Measurements from ENCODE around the gene PGBD5.

The PGBD5 gene

GRCh38 chr1:230287674-230288315, 138.3 kb downstream of the PGBD5 start:
- H3K36me3 ChIP-seq (ENCODE audit: control insufficient read depth in 4 of 4, insufficient read depth in 4 of 4, low read length in 3 of 4) = peaks cover 0 to 6% (median under 1%) of the 10 kb centered on the region in 4 experiments
- POLR2A ChIA-PET = no interaction called here
- H3K27me3 ChIP-seq (replicated peaks in 2 of 5; ENCODE audit: control insufficient read depth in 4 of 5, insufficient read depth in 5 of 5, low read length in 4 of 5) = no peaks in the 10 kb centered on the region
- no peak overlapping the region for H3K4me3 ChIP-seq (ENCODE audit: control insufficient read depth in 1 of 7, extremely low read depth in 1 of 7, insufficient read depth in 4 of 7, low read depth in 2 of 7, low read length in 6 of 7)
- DNase-seq = no peak
- no peaks in the 10 kb centered on the region for H3K9me3 ChIP-seq (ENCODE audit: control extremely low read depth in 1 of 5, control insufficient read depth in 4 of 5, insufficient read depth in 2 of 5, low read depth in 1 of 5, low read length in 4 of 5)
- peaks cover 0 to 19% (median 17%) of the 10 kb centered on the region in 4 experiments for H3K4me1 ChIP-seq (ENCODE audit: control extremely low read depth in 1 of 4, control insufficient read depth in 4 of 4, insufficient read depth in 4 of 4, low read length in 3 of 4)
- CTCF ChIA-PET = interaction anchor here (1.2 kb wide), 2 partner anchors 8 to 13 kb away, joined by 3 to 4 read pairs; no protein-coding TSS in a partner anchor
- no peak overlapping the region for H3K27ac ChIP-seq (ENCODE audit: insufficient read depth in 1 of 2, low read depth in 1 of 2, low read length in 2 of 2, poor library complexity in 1 of 2, severe bottlenecking in 2 of 2)
- over 99% methylated on average over 12 of the region's 17 CpGs for WGBS (ENCODE audit: insufficient coverage)

GRCh38 chr1:230286890-230287269, 139.3 kb downstream of the PGBD5 start:
- ChIA-PET CTCF (no interaction called here), POLR2A (no interaction called here)
- Histone ChIP-seq H3K27ac (ENCODE audit: insufficient read depth in 1 of 2, low read depth in 1 of 2, low read length in 2 of 2, poor library complexity in 1 of 2, severe bottlenecking in 2 of 2) (no peak overlapping the region), H3K27me3 (replicated peaks in 2 of 5; ENCODE audit: control insufficient read depth in 4 of 5, insufficient read depth in 5 of 5, low read length in 4 of 5) (no peaks in the 10 kb centered on the region), H3K4me3 (ENCODE audit: control insufficient read depth in 1 of 7, extremely low read depth in 1 of 7, insufficient read depth in 4 of 7, low read depth in 2 of 7, low read length in 6 of 7) (no peak overlapping the region), H3K4me1 (ENCODE audit: control extremely low read depth in 1 of 4, control insufficient read depth in 4 of 4, insufficient read depth in 4 of 4, low read length in 3 of 4) (peaks cover 1 to 20% (median 19%) of the 10 kb centered on the region in 4 experiments), H3K9me3 (ENCODE audit: control extremely low read depth in 1 of 5, control insufficient read depth in 4 of 5, insufficient read depth in 2 of 5, low read depth in 1 of 5, low read length in 4 of 5) (no peaks in the 10 kb centered on the region), H3K36me3 (ENCODE audit: control insufficient read depth in 4 of 4, insufficient read depth in 4 of 4, low read length in 3 of 4) (peaks cover 0 to 6% (median 1%) of the 10 kb centered on the region in 4 experiments)
- DNase-seq = no peak
- 93% methylated on average over 9 of the region's 10 CpGs for WGBS (ENCODE audit: insufficient coverage)

GRCh38 chr1:230286166-230286889, 139.8 kb downstream of the PGBD5 start:
- ChIA-PET POLR2A (interaction anchor here (0.6 kb wide), 1 partner anchor 180 kb away, joined by 3 read pairs; no protein-coding TSS in a partner anchor), CTCF (interaction anchor here (0.7 kb wide), 1 partner anchor 10 kb away, joined by 3 read pairs; no protein-coding TSS in a partner anchor)
- Histone ChIP-seq H3K4me3 (ENCODE audit: control insufficient read depth in 1 of 7, extremely low read depth in 1 of 7, insufficient read depth in 4 of 7, low read depth in 2 of 7, low read length in 6 of 7) (no peak overlapping the region), H3K27ac (ENCODE audit: insufficient read depth in 1 of 2, low read depth in 1 of 2, low read length in 2 of 2, poor library complexity in 1 of 2, severe bottlenecking in 2 of 2) (no peak overlapping the region), H3K9me3 (ENCODE audit: control extremely low read depth in 1 of 5, control insufficient read depth in 4 of 5, insufficient read depth in 2 of 5, low read depth in 1 of 5, low read length in 4 of 5) (no peaks in the 10 kb centered on the region), H3K36me3 (ENCODE audit: control insufficient read depth in 4 of 4, insufficient read depth in 4 of 4, low read length in 3 of 4) (peaks cover 0 to 7% (median 1%) of the 10 kb centered on the region in 4 experiments), H3K4me1 (ENCODE audit: control extremely low read depth in 1 of 4, control insufficient read depth in 4 of 4, insufficient read depth in 4 of 4, low read length in 3 of 4) (peaks cover 4 to 23% (median 21%) of the 10 kb centered on the region in 4 experiments), H3K27me3 (replicated peaks in 2 of 5; ENCODE audit: control insufficient read depth in 4 of 5, insufficient read depth in 5 of 5, low read length in 4 of 5) (no peaks in the 10 kb centered on the region)
- WGBS (ENCODE audit: insufficient coverage) = 95% methylated on average over 18 of the region's 21 CpGs
- no peak for DNase-seq

- no peak overlapping the region for H3K4me3 ChIP-seq (ENCODE audit: control insufficient read depth in 1 of 7, extremely low read depth in 1 of 7, insufficient read depth in 4 of 7, low read depth in 2 of 7, low read length in 6 of 7)
- no peaks in the 10 kb centered on the region for H3K27me3 ChIP-seq (replicated peaks in 2 of 5; ENCODE audit: control insufficient read depth in 4 of 5, insufficient read depth in 5 of 5, low read length in 4 of 5)
- POLR2A ChIA-PET = no interaction called here
- CTCF ChIA-PET = no interaction called here
- 100% methylated on average over 3 of the region's 7 CpGs for WGBS (ENCODE audit: insufficient coverage)
- no peak overlapping the region for H3K27ac ChIP-seq (ENCODE audit: insufficient read depth in 1 of 2, low read depth in 1 of 2, low read length in 2 of 2, poor library complexity in 1 of 2, severe bottlenecking in 2 of 2)
- peaks cover 0 to 17% (median 2%) of the 10 kb centered on the region in 4 experiments for H3K36me3 ChIP-seq (ENCODE audit: control insufficient read depth in 4 of 4, insufficient read depth in 4 of 4, low read length in 3 of 4)
- DNase-seq = no peak
- H3K9me3 ChIP-seq (ENCODE audit: control extremely low read depth in 1 of 5, control insufficient read depth in 4 of 5, insufficient read depth in 2 of 5, low read depth in 1 of 5, low read length in 4 of 5) = no peaks in the 10 kb centered on the region
- H3K4me1 ChIP-seq (ENCODE audit: control extremely low read depth in 1 of 4, control insufficient read depth in 4 of 4, insufficient read depth in 4 of 4, low read length in 3 of 4) = peaks cover 4 to 26% (median 24%) of the 10 kb centered on the region in 4 experiments
Observed at GRCh38 chr1:230285351-230285750, 140.8 kb downstream of the PGBD5 start.

GRCh38 chr1:230284891-230285290, 141.2 kb downstream of the PGBD5 start:
- ChIA-PET CTCF (no interaction called here), POLR2A (no interaction called here)
- Histone ChIP-seq H3K27me3 (replicated peaks in 2 of 5; ENCODE audit: control insufficient read depth in 4 of 5, insufficient read depth in 5 of 5, low read length in 4 of 5) (no peaks in the 10 kb centered on the region), H3K4me1 (ENCODE audit: control extremely low read depth in 1 of 4, control insufficient read depth in 4 of 4, insufficient read depth in 4 of 4, low read length in 3 of 4) (peaks cover 5 to 30% (median 25%) of the 10 kb centered on the region in 4 experiments), H3K4me3 (ENCODE audit: control insufficient read depth in 1 of 7, extremely low read depth in 1 of 7, insufficient read depth in 4 of 7, low read depth in 2 of 7, low read length in 6 of 7) (no peak overlapping the region), H3K36me3 (ENCODE audit: control insufficient read depth in 4 of 4, insufficient read depth in 4 of 4, low read length in 3 of 4) (peaks cover 0 to 21% (median 5%) of the 10 kb centered on the region in 4 experiments), H3K27ac (ENCODE audit: insufficient read depth in 1 of 2, low read depth in 1 of 2, low read length in 2 of 2, poor library complexity in 1 of 2, severe bottlenecking in 2 of 2) (no peak overlapping the region), H3K9me3 (ENCODE audit: control extremely low read depth in 1 of 5, control insufficient read depth in 4 of 5, insufficient read depth in 2 of 5, low read depth in 1 of 5, low read length in 4 of 5) (no peaks in the 10 kb centered on the region)
- WGBS (ENCODE audit: insufficient coverage) = 93% methylated on average over 7 of the region's 10 CpGs
- DNase-seq = no peak

GRCh38 chr1:230283678-230284077, 142.5 kb downstream of the PGBD5 start:
- ChIA-PET CTCF (no interaction called here), POLR2A (no interaction called here)
- Histone ChIP-seq H3K36me3 (ENCODE audit: control insufficient read depth in 4 of 4, insufficient read depth in 4 of 4, low read length in 3 of 4) (peaks cover 0 to 31% (median 10%) of the 10 kb centered on the region in 4 experiments), H3K4me3 (ENCODE audit: control insufficient read depth in 1 of 7, extremely low read depth in 1 of 7, insufficient read depth in 4 of 7, low read depth in 2 of 7, low read length in 6 of 7) (no peak overlapping the region), H3K27ac (ENCODE audit: insufficient read depth in 1 of 2, low read depth in 1 of 2, low read length in 2 of 2, poor library complexity in 1 of 2, severe bottlenecking in 2 of 2) (no peak overlapping the region), H3K4me1 (ENCODE audit: control extremely low read depth in 1 of 4, control insufficient read depth in 4 of 4, insufficient read depth in 4 of 4, low read length in 3 of 4) (peaks cover 8 to 43% (median 37%) of the 10 kb centered on the region in 4 experiments), H3K9me3 (ENCODE audit: control extremely low read depth in 1 of 5, control insufficient read depth in 4 of 5, insufficient read depth in 2 of 5, low read depth in 1 of 5, low read length in 4 of 5) (no peaks in the 10 kb centered on the region), H3K27me3 (replicated peaks in 2 of 5; ENCODE audit: control insufficient read depth in 4 of 5, insufficient read depth in 5 of 5, low read length in 4 of 5) (no peaks in the 10 kb centered on the region)
- 94% methylated on average over 10 of the region's 12 CpGs for WGBS (ENCODE audit: insufficient coverage)
- no peak for DNase-seq

GRCh38 chr1:230282157-230282556, 144.0 kb downstream of the PGBD5 start:
- H3K9me3 ChIP-seq (ENCODE audit: control extremely low read depth in 1 of 5, control insufficient read depth in 4 of 5, insufficient read depth in 2 of 5, low read depth in 1 of 5, low read length in 4 of 5) = no peaks in the 10 kb centered on the region
- ChIA-PET CTCF (interaction anchor here (0.8 to 2.2 kb wide), 5 partner anchors 11 to 34 kb away, joined by 3 to 8 read pairs (median 4); no protein-coding TSS in a partner anchor), POLR2A (interaction anchor here (1.3 kb wide), 1 partner anchor 11 kb away, joined by 3 read pairs; no protein-coding TSS in a partner anchor)
- peak overlapping the region in 1 of 7 experiments; percentile 4 for H3K4me3 ChIP-seq (ENCODE audit: control insufficient read depth in 1 of 7, extremely low read depth in 1 of 7, insufficient read depth in 4 of 7, low read depth in 2 of 7, low read length in 6 of 7)
- no peaks in the 10 kb centered on the region for H3K27me3 ChIP-seq (replicated peaks in 2 of 5; ENCODE audit: control insufficient read depth in 4 of 5, insufficient read depth in 5 of 5, low read length in 4 of 5)
- peaks cover 0 to 37% (median 10%) of the 10 kb centered on the region in 4 experiments for H3K36me3 ChIP-seq (ENCODE audit: control insufficient read depth in 4 of 4, insufficient read depth in 4 of 4, low read length in 3 of 4)
- peak in 1 of 3 donors; percentile 71 for DNase-seq
- H3K27ac ChIP-seq (ENCODE audit: insufficient read depth in 1 of 2, low read depth in 1 of 2, low read length in 2 of 2, poor library complexity in 1 of 2, severe bottlenecking in 2 of 2) = peak overlapping the region in 1 of 2 experiments; percentile 34
- peaks cover 11 to 56% (median 50%) of the 10 kb centered on the region in 4 experiments for H3K4me1 ChIP-seq (ENCODE audit: control extremely low read depth in 1 of 4, control insufficient read depth in 4 of 4, insufficient read depth in 4 of 4, low read length in 3 of 4)
- 0% methylated on average over 1 of the region's 3 CpGs for whole genome bisulfite sequencing (ENCODE audit: insufficient coverage)
